ENCODE results near the gene ANKRD9.

GRCh38 chr14:102492531-102492910 lies 17.1 kb downstream of the ANKRD9 start:
- TF ChIP-seq CTCF (conservative IDR thresholded peaks at IDR 0.05; ENCODE audit: low read depth in 2 of 2) (no peak), EZH2phosphoT487 (IDR thresholded peaks at IDR 0.05; ENCODE audit: unreplicated experiment) (no peak), EZH2 (IDR thresholded peaks at IDR 0.05; ENCODE audit: low read depth, unreplicated experiment) (no peak), POLR2AphosphoS5 (IDR thresholded peaks at IDR 0.05; ENCODE audit: low read depth) (no peak), CREB1 (CRISPR knock-in tag; IDR thresholded peaks at IDR 0.05; ENCODE audit: low read depth) (no peak), REST (IDR thresholded peaks at IDR 0.05; ENCODE audit: unreplicated experiment) (no peak), ZNF331 (CRISPR knock-in tag; IDR thresholded peaks at IDR 0.05; ENCODE audit: low read depth) (no peak), NANOG (IDR thresholded peaks at IDR 0.05; ENCODE audit: borderline replicate concordance) (no peak), JUNB (IDR thresholded peaks at IDR 0.05; ENCODE audit: unreplicated experiment) (no peak), ZNF114 (CRISPR knock-in tag; IDR thresholded peaks at IDR 0.05) (no peak), ETS1 (IDR thresholded peaks at IDR 0.05) (no peak), STAT1 (IDR thresholded peaks at IDR 0.05; ENCODE audit: unreplicated experiment) (no peak)

Data from GM23338 (cell line).